Measurements from ENCODE around the gene HAUS6.

DNA sequence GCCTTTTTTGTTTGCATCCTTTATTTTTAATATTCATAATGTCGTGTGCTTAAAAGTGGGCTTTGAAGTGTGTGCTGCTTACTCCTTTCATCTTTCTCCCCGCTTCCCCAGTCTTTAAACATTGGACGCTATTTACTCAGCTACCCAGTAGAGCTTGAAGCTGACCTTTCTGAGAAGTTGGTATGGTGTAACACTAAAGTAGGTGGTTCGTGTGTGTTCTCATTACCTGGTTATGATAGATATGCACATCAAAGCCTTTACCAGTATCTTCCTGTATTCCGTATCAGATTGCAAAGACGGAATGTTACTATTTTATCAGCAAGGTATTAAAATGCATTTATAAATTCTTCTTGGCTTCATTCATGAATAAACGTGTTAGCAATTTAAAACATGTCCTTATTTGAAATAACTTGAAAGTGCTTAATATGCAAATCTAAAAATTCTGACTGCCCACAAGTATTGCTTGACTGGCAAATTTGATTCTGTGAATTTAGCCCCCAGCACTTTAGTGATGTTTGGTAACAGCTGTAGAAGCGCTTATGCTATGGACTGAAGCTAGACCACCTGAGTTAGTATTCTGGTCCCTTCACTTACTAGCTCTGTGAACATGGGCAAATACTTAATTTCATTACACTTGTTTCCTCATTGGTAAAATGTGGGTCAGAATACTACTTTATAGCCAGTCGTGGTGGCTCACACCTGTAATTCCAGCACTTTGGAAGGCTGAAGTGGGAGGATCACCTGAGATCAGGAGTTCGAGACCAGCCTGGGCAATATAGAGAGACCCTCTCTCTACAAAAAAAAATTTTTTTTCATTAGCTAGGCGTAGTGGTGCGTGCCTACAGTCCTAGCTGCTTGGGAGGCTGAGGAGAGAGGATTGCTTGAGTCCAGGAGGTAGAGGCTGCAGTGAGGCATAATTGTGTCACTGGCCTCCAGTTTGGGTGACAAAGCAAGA lies 51.8 kb downstream of the HAUS6 start:
- TF ChIP-seq, protein P1, sequence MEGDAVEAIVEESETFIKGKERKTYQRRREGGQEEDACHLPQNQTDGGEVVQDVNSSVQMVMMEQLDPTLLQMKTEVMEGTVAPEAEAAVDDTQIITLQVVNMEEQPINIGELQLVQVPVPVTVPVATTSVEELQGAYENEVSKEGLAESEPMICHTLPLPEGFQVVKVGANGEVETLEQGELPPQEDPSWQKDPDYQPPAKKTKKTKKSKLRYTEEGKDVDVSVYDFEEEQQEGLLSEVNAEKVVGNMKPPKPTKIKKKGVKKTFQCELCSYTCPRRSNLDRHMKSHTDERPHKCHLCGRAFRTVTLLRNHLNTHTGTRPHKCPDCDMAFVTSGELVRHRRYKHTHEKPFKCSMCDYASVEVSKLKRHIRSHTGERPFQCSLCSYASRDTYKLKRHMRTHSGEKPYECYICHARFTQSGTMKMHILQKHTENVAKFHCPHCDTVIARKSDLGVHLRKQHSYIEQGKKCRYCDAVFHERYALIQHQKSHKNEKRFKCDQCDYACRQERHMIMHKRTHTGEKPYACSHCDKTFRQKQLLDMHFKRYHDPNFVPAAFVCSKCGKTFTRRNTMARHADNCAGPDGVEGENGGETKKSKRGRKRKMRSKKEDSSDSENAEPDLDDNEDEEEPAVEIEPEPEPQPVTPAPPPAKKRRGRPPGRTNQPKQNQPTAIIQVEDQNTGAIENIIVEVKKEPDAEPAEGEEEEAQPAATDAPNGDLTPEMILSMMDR (IDR thresholded peaks at IDR 0.05; ENCODE audit: low read length): no peak
- TF ChIP-seq EZH2 (IDR thresholded peaks at IDR 0.05; ENCODE audit: borderline replicate concordance, low read length): no peak

All from OCI-LY1 (cell line).